Measurements from ENCODE around the gene ARSH.

DNA sequence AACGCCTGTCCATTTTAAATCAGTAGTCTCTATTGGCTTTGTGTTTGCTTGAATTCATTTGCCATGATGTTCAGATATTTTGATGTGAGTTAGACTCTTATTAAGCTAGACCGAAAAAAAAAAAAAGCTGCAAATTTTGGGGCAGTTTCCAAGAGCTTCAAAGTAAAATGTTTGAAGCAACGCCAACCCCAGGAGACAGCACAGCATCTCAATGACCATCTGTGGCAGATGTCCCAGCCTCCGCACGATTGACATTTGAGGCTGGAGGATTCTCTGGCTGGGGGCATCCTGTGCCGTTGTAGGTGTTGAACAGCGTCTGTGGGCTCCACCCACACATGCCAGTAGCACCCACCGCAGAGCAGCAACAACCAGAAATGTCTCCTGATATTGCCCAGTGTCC lies 17.8 kb downstream of the ARSH start:
- no peak for TF ChIP-seq POLR2A (IDR thresholded peaks at IDR 0.05)
- TF ChIP-seq, protein P1, sequence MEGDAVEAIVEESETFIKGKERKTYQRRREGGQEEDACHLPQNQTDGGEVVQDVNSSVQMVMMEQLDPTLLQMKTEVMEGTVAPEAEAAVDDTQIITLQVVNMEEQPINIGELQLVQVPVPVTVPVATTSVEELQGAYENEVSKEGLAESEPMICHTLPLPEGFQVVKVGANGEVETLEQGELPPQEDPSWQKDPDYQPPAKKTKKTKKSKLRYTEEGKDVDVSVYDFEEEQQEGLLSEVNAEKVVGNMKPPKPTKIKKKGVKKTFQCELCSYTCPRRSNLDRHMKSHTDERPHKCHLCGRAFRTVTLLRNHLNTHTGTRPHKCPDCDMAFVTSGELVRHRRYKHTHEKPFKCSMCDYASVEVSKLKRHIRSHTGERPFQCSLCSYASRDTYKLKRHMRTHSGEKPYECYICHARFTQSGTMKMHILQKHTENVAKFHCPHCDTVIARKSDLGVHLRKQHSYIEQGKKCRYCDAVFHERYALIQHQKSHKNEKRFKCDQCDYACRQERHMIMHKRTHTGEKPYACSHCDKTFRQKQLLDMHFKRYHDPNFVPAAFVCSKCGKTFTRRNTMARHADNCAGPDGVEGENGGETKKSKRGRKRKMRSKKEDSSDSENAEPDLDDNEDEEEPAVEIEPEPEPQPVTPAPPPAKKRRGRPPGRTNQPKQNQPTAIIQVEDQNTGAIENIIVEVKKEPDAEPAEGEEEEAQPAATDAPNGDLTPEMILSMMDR (IDR thresholded peaks at IDR 0.05) = no peak

Data from esophagus squamous epithelium (tissue), 4 donors.